IPS-18c (cell line): ENCODE results near the gene C4orf50.

Experiments used
- H3K4me3 ChIP-seq: 2 replicates; pipeline ENCODE4 v1.7.0; 2013; ENCODE audit warnings: low read depth, mild to moderate bottlenecking, low read length, moderate library complexity; ENCODE audit not compliant: insufficient read depth
- H3K9me3 ChIP-seq: one replicate; pipeline ENCODE4 v1.6.1; 2013; ENCODE audit warnings: mild to moderate bottlenecking, low read length, moderate library complexity; ENCODE audit not compliant: control insufficient read depth, insufficient read depth

Gene C4orf50

GRCh38 chr4:5989236-5990225 is 28.7 kb downstream of the C4orf50 start:
- H3K4me3 ChIP-seq: no peak overlapping the region
- no peaks in the 10 kb centered on the region for H3K9me3 ChIP-seq

- H3K4me3 ChIP-seq: no peak overlapping the region
- no peaks in the 10 kb centered on the region for H3K9me3 ChIP-seq
Measured at GRCh38 chr4:5988086-5988845, 30.0 kb downstream of the C4orf50 start.

- Histone ChIP-seq H3K4me3 (no peak overlapping the region), H3K9me3 (no peaks in the 10 kb centered on the region)
Measured at GRCh38 chr4:5984843-5985242, 33.4 kb downstream of the C4orf50 start.

DNA sequence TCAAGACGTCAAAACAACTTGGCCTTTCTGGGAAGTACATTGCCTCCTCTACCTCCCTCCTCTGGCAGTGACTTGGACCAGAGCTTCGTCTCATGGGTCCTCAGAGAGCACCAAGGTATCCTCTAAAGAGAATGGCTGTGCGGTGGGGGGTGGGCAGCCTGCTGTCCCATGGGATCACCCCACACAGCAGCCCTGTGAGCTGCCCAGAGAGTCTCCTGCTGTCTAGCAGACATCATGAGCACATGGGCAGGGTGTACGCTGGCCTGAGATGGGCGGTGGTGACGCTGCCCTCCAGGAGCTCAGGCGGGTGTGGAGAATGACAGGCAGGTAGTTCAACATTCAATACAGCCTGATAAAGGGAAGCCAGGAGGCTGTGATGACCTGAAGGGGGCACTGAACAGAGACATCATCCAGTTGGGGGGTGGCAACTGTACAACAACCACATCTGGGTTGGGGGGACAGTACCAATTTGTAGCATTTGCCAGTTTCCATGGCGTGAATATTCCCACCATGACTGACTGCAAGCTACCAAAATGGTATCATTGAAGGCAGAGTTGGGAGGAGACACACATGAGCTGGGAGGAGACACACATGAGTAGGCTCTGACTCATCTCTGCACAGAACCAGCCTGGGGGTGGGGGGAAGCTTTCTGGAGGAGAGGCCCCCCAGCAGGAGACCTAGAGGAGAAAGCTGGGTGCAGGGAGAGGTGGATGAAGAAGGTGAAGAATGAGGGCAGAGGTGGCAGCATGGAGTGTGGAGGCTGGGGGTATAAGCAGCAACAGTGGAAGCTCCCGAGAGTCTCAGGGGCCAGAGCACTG is 35.9 kb downstream of the C4orf50 start:
- Histone ChIP-seq H3K9me3 (no peaks in the 10 kb centered on the region), H3K4me3 (no peak overlapping the region)

DNA sequence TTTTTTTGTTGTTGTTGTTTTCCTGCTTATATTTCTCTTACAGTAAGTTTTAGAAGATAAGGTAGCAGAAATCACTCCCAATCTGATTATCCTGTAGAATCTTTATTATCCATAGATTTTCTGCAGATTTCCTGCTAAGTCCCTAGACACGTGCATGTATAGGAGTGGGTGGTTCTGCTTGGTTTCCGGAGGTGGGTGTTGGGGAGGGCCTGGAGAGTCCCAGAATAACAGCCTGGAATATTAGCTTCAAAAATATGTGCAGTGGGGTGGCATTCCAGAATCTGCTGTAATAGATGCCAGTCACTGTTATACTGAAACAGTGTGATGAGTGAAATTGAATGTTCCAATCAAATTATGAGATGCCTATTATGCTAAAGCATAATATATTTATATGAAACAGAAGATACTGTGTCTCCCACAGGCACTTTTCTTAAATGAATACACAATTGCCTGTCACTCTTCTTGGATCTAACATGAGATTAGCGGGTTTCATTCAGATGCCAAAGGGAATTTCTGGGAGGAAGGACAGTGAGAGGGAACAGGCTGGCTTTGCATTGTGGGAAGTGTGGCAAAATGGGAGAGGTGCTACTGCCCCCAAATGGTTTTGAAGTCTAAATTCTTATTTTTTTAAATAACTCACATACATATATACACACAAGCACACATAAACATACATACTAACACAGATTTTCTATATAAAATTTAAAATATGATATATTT is 37.6 kb downstream of the C4orf50 start:
- no peak overlapping the region for H3K4me3 ChIP-seq
- no peaks in the 10 kb centered on the region for H3K9me3 ChIP-seq

DNA sequence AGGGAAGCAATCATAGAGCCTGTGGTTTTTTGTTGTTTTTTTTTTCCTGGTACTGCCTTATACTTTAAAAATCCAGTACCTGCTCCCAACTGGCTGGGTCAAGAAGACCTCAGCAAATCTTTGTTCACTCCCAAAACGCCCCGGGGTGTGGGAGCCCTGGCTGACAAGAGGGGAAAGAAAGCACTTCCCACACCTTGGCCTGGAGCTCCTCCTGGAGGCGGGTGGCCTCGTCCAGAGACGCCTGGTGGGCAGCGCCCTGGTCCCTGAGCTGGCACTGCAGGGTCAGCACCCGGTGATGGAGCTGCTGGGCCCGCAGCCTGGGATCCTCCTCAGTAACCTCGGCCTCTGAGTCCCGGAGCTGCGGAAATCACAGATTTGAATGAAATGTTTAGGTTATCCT is 38.2 kb downstream of the C4orf50 start:
- Histone ChIP-seq H3K9me3 (no peaks in the 10 kb centered on the region), H3K4me3 (no peak overlapping the region)

DNA sequence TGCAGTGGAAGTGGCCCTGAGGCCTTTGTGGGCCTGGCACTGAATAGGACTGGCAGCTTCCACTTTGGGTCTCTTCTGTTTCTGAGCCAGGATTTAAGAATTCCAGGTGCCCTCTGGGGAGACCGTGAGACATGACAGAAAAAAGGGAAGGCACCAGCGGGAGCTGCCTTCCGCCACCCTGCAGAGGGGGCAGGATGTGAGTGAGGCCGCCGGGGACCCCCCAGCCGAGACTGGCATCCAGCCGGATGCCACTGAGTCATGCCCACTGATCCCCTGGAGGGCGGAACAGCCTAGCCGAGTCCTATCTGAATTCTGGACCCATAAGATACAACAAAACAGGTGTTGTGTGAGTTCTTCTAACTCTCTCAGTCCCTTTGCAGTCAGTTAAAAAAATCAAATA is 41.3 kb downstream of the C4orf50 start:
- Histone ChIP-seq H3K9me3 (no peaks in the 10 kb centered on the region), H3K4me3 (no peak overlapping the region)

GRCh38 chr4:5976431-5976830 is 41.8 kb downstream of the C4orf50 start:
- Histone ChIP-seq H3K9me3 (no peaks in the 10 kb centered on the region), H3K4me3 (no peak overlapping the region)

DNA sequence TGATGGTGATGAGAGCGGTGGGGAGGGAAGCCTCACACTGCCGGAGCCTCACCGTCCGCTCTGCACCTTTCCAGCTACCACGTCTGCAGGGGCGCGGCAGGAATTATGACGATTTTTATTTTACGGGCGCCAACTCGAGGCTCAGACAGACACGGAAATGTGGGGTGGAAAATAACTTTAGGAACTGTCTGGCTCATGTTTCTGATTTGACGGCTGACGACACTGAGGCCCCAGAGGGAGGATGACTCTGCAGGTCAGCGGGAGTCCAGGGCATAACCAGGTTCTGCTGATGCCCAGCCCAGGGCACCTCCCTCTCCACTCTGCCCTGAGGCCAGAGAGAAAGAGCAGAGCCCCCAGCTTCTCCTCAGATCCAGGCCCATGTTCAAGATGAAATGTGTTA is 43.9 kb downstream of the C4orf50 start:
- H3K9me3 ChIP-seq: no peaks in the 10 kb centered on the region
- no peak overlapping the region for H3K4me3 ChIP-seq

DNA sequence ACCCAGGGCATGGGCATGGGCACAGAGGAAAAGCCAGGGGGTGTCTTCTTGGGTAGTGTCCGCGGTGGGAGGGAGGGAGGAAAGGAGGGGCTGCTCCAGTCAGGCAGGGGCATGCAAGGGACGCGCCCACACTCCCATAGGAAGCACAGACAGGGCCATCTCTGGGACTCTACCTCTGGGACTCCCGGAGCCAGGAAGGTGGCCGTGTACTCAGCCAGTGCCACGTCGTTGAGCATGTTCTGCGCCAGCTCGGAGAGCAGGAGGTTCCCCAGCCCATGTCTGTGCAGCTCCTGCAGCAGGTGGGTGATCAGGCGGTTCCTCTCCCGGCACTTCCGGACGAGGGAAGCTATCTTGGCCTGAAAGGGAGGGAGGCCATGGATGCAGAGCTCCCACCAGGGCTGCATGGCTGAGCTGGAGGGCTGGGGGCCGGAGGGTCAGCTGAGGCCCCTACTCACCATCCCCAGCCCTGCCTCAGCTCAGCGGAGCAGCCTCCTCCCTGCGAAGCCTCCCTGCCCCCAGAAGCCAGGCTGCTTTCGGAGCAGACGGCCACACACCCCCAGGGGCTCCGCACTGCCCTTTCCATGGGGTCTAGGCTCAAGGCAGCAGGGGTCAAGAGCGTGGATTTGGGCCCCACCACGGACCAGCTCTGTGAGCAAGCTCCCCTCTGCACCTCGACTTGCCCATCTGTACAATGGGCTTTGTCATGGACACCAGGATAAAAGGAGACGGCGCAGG is 44.6 kb downstream of the C4orf50 start:
- Histone ChIP-seq H3K4me3 (no peak overlapping the region), H3K9me3 (no peaks in the 10 kb centered on the region)

GRCh38 chr4:5973033-5973432 is 45.2 kb downstream of the C4orf50 start:
- Histone ChIP-seq H3K4me3 (no peak overlapping the region), H3K9me3 (no peaks in the 10 kb centered on the region)

- H3K9me3 ChIP-seq: no peaks in the 10 kb centered on the region
- H3K4me3 ChIP-seq: no peak overlapping the region
Measured at GRCh38 chr4:5972571-5972970, 45.7 kb downstream of the C4orf50 start.

- no peaks in the 10 kb centered on the region for H3K9me3 ChIP-seq
- no peak overlapping the region for H3K4me3 ChIP-seq
Measured at GRCh38 chr4:5971078-5971450, 47.2 kb downstream of the C4orf50 start.

DNA sequence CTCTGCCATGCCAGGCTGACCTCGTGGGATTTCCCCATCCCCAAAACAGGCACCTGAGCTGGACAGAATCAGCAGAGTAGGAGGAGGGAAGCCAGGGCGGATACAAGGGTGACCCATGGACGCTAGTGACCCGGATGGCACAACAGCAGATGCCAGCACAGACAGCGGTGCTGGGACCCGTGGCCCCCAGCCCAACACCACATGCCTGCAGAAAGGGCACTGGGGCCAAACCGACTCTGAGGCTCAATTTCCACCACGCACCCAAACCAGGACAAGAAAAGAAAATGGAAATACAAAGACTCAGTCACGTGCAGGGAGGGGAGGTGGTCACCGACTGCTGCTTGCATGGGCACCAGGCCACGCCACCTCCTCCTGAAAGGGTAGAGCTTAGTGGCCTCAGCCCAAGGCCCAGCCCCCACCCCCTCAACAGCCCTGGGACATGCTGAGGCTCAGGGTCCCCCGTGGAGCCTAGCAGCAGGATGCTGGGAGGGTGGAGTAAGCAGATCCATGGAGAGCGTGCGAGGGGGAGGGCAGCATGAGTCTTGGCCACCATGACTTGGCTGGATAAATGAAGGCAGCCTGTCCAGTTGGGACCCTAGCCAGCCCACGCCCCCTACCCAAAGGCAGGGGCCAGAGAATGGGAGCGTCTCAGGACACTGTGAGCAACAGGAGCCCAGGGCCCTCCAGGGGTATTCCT is 47.7 kb downstream of the C4orf50 start:
- Histone ChIP-seq H3K9me3 (no peaks in the 10 kb centered on the region), H3K4me3 (no peak overlapping the region)

- Histone ChIP-seq H3K9me3 (no peaks in the 10 kb centered on the region), H3K4me3 (no peak overlapping the region)
Measured at GRCh38 chr4:5969777-5970176, 48.5 kb downstream of the C4orf50 start.

DNA sequence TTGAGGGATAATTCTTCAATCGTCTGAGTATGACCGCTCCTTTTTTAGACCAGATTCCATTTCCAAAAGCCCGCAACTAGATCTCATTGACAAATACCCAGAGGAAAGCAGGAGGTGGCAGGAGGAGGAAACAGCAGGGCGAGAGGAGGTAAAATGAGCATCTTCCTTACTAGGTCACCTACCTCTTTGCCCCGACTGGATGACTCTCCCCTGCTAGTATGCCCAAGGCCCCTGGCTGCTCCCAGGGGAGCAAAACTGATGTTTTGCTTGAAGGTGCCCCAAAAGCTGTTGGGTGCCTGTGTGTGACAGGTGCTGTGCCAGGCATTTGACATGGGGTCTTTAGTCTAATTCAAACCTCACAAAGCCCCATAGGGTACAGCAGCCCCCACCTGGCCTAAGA is 48.9 kb downstream of the C4orf50 start:
- Histone ChIP-seq H3K4me3 (no peak overlapping the region), H3K9me3 (no peaks in the 10 kb centered on the region)
